DMS114 treated with DMSO at 0.1 percent for 48 hours (cell line): ENCODE data around the gene MOB1A.
"Not testable (repeated sequence)": the region's sequence is repeated elsewhere in the genome, so short reads cannot be mapped to it uniquely, and the experiment has no call there.

ENCODE experiments used
- DNase-seq: peaks from one replicate; lab custom pipeline; 2025; ENCODE audit not compliant: unreplicated experiment; lab: John Stamatoyannopoulos, UW

The MOB1A gene

GRCh38 chr2:74149570-74150319, 28.9 kb downstream of the MOB1A start:
- no peak for DNase-seq

- no peak for DNase-seq
Measured at GRCh38 chr2:74149247-74149525, 29.5 kb downstream of the MOB1A start.

GRCh38 chr2:74148457-74149246, 30.0 kb downstream of the MOB1A start:
- DNase-seq = peak; percentile 46

DNA sequence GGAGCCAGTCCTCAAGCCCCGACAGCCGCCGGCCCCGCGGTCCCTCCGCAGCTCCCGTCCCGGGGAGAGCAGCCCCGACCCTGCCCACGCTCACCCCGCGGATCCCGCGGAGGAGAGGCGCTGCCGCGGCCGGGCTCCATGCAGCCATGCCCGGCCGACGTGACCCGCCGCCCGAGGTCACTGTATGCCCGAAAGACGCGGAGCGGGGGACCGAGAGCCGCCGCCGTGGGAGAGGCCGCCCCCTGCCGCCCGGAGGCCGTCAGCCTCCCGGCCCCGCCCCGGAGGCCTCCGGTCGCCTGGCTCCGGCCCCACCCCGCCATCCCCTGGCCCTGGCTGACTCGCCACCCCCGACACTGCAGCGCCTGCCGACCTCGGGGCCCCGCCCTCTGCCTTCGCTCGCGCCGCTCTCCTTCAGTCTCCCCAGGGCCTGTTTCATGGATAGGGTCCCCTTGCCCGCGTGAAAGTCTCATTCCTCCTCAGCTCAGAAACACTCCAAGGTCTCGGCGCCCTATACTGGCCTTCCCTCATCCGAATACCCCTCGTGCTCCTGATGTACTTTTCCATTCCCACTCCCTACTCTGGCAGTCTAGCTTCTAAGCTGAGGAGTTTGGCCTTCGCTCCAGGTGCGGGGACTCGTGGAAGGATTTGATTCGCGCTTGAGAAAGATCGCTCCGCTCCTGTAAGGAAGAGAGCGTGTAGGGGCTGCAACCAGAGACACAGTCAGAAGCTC, 30.8 kb downstream of the MOB1A start, which contains the start of gene BOLA3:
TSS of gene BOLA3 (minus strand) at position 186 of the 730 bp plus-strand sequence. CDS start at position 148, 38 bp downstream.
- peak; percentile 50 for DNase-seq

DNA sequence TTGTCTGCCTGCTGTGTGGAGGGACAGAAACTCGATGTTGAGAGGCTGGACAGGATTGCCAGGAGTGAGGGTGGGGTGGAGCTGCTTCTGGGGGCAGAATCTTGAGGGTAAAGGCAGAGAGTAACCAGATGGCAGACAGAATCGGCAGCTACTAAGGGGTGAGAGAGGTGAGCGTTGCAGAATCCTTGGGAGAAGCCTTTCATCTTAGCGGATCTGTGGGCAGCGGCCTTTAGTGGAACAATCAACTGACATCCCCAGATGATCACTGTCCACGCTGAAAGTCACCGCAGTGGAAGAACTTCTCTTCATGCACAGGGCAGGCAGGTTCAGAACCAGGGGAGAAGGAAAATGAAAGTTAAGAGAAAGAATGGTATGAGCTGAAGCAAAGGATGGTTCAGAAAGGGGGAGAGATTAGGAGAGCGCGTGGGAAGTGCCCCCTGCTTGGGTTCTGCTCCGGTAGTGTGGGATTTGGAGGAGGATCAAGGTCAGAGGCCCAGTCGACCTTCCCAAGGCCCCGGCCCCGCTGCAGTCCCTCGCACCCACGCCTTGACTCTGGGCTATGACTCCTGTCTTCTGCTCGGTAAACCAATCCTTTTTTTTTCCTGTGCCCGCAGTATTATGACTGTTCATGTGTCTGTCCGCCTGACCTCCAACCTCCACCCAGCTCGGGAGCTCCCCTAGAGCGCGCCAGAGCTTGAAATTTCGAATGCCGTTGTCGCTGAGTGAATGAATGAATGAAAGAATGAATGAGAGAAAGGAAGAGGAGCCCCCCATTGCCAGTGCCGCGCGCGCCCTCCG, 31.6 kb downstream of the MOB1A start:
- no peak for DNase-seq

DNA sequence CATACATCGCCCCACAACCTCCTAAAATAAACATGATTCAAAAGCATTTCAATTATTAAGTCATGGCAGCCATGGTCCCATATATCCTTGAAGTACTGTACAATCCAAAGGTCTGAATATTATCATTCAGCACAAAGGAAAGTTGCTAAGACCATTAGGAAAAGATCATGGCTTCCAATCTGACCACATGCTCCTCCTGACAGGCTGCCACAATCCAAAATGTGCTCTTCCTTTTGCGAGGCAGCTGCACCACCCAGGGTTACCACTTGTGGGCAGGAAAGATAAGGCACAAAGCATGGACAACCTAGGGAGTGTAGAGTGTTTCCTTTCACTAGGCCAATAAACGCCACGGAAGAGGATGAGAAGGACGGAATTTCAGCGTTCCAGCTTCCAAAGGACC, 36.3 kb downstream of the MOB1A start:
- DNase-seq = no peak

DNA sequence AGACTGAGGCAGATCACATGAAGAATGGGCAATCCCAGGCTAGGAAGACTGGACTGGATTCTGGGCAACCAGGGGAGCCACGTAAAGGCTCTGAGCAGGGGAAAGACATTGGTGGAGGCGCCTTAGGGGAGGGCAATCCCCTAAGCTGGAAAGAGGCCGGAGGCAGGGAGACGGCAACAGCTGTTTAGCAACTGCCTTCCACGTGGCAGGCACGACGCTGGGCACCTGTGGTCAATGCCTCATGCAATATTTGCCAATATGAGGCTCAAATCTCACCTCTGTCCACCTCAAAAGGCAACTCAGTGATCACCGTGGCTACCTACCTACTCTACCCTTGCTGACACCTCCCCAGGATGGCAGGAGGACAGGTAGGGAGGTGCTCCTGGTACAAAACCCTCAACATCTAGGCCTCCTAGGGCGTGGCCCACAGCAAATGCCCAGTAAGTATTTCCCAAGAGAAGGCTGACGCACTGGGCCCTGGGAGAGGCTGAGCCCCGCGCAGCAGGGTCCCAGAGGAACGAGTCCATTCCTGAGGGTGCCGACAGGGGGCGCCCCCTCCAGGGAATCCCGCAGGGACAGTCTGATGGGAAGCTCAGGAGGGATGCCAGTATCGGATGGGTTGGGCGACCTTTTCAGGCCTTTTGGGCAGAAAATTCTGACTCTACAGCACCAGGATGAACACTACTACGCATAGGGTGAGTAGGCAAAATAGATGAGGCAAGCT, 39.9 kb downstream of the MOB1A start:
- DNase-seq = no peak

DNA sequence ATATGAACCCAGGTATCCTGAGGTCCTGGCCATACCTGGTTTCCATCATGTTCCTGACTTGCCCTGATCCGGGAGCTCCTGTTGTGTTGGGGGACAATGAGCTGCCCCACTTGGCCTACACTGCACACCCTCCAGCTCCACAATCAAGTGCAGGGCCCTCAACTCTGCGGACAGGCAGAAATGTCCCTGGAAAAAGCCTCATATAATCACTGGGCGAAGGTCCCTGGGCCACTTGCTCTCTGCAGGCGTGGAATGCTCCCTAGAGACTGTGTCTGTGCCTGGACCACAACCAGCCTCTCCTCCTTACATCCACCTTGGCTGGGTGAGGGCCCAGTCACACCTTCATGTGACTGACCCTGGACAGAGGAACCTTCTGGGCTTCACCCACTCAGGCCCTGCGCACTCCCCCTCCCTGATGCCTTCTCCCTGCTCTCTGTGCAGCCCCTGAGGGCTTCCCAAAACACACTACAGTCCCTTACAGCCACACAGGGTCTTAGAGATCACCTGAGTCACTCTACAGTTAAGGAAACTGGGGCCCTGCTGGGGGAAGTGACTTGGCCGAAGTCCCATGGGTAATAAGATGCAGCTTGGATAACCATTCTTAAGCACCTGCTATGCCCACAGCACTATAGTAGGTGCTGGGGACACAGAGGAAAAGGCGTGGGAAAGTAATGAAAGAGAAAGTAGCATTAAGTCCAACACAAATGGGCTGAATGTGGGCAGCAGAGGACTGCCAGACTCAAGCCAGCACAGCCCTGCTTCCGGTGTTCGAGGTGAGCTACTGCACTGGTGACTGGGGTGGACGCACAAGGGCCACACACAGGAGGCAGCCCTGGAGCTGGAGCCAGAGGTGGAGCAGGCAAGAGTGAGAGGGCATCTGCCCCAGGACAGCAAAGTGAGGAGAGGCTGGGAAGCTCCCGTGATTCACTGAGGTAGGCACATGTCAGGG, 40.8 kb downstream of the MOB1A start:
- no peak for DNase-seq

GRCh38 chr2:74131901-74132300, 46.8 kb downstream of the MOB1A start:
- DNase-seq = no peak

DNA sequence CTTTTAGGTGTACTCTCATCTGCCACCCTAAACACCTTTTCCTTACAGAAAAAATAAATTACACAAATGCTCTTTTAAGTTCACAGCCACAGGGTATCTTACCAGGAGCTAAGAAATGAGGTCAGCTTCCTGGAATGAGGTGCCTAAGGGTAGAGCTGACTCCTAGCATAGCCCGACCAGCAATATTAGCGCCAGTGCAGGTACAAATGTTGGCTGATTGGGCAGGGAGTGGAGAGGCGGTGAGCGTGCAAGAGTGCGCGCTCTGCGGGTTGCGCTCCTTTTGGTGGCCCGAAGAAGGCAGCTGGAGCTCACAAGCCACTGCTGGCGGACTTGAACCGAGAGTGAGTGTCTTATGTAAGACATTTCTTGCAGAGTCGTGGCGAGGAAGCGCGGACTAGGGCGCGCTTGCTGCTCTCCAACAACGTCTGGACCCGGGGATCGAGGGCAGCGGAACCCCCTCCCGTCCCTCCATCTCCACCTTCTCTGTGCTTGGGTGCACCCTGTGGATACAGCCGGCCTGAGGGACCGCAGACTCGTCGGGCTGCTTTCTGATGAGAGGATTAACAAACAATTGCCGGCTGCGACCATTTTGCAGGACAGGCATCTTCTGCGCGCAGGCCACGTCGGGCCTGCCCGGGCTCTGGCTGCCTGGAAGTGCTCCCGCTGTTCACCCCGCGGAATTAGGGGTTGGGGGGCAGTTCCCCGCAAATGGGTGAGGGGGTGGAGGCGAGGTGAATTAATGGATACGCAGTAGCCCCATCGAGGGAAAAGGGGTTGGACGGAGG, 48.3 kb downstream of the MOB1A start:
- no peak for DNase-seq

DNA sequence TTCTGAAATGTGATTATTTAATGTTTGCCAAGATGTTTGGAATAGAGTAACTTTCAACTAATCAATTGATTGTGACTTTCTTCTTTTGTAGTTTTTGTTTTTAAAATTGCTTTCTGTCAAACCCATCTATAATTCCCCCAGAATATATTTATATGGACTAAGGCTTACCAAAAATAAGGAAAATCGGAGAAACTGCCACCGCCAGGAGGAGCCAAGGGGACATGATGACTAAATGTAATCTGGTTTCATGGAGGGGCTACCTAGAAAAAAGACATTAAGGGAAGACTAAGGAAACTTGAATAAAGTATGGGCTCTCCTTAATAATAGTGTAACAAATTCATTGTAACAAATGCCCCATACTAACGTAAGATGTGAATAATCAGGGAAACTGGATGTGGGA, 50.5 kb downstream of the MOB1A start:
- no peak for DNase-seq

DNA sequence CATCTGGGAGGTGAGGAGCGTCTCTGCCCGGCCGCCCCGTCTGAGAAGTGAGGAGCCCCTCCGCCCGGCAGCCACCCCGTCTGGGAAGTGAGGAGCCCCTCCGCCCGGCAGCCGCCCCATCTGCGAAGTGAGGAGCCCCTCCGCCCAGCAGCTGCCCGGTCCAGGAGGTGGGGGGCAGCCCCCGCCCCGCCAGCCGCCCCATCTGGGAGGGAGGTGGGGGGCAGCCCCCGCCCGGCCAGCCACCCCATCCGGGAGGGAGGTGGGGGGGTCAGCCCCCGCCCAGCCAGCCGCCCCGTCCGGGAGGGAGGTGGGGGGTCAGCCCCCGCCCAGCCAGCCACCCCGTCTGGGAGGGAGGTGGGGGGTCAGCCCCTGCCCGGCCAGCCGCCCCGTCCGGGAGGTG, 54.7 kb downstream of the MOB1A start:
- not testable (repeated sequence) for DNase-seq

DNA sequence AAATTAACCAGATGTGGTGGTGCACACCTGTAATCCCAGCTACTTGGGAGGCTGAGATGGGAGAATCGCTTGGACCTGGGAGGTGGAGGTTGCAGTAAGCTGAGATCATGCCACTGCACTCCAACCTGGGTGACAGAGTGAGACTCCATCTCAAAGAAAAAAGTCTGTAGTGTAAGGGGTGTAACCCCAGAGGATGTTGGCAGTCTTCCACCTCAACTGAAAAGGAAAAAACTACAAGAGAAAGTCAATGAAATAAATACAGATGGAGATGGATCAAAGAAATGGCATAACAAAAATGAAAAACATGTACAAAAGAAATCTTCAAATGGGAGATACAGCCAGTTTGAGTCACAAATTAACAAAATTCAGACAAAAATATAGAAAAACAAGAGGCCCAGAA, 56.8 kb downstream of the MOB1A start:
- not testable (repeated sequence) for DNase-seq

DNA sequence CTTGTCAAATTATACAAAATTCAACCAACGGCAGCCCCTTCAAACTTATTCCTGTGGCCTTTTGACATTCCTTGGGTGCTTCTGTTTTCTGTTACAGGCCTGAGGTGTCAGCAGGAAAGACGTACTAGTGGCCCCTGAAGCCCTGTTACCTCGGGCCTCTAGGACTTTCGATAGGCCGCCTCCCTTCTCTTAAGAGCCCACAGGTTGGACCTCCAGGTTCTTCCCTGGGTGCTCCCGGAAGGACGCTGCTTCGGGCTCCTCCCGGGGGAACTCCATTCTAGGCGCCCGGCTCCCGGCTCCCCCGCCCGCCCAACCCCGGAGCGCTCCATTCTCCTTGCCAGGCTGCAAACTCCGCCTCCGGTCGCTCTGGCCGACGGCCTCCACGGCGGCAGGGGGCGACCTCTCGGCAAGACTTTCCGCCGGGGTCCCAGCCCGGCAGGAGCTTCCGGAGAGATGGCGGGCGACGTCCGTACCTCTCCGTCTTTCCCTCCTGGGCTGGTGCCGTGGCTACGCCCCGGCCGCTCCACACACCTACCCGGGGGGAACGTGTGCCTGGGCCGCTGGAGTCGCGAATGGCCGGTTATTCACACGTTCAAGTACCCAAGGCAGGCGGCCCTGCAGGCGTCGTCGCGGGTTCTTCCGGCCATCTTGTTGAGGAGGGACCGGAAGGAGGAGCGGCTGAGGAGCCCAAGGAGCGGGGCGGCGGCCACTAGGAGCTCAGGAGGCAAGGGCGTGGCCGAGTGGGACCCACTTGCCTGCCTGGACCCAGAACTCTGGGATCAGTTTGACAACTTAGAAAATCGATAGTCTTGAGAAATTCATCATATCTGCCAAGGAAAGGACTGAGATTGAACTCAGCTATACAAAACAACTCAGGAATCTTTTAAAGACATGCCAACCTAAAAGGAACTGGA, 58.5 kb downstream of the MOB1A start:
- DNase-seq = peak; percentile 90

GRCh38 chr2:74119339-74119738, 59.3 kb downstream of the MOB1A start:
- DNase-seq = no peak

- DNase-seq = no peak
Measured at GRCh38 chr2:74111380-74111779, 67.3 kb downstream of the MOB1A start.

DNA sequence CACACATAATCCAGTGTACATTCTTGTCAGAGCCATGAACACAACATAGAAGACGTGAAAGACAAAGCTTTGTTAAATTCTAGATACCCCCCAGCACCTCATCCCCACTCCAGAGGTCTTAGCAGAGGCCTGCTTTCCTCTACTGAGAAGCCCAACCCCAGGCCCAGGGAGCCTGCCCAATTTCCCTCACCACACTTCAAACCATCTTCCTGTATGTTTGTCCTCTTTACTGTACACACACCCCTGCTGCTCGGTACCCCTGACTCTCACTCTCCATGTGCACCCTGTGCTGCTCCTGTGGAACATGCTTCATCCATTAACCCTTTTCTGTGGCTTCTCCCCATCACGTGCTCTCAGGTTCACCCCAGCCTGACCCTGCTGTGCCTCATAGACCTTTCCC, 68.1 kb downstream of the MOB1A start:
- DNase-seq = no peak
